ENCODE results near the gene FBXL19.
A peak's percentile ranks its signal among the peaks of the same experiment; 100 is the strongest.

FBXL19 gene

DNA sequence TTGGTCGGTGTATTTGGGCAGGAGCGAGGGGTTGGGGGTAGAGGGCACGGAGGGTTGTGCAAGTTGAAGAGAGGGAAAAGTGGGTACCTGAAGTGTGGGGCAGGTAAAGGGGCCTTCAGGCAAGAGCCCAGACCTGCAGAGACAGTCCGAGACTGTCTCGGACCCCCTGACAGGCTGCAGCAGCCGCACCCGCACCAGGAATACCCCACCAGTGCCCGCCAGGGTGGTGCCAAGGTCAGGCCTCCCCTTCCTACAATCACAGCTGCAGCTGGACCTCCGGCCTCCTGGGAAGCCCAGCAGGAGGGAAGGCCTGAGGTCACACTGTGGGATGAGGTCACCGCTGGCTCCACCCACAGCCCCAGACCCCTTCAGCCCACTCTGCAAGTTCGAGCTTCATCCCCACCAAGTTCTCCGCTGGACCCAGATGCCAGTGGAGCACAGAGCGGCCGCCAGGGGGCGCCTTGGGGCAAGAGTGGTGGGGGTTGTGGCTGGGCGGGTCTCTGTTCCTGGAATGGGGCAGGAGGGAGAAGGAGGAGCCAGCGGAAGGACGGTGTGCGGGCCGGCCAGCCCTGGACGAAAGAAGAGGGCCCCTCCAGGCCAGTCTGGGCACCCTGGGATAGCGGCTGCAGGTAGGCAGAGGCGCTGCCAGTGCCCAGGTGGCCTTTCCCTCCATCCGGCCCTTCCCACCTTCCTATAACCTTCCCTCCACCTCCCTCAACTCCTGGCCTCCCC, 61.5 kb downstream of the FBXL19 start, which contains the start of gene HSD3B7:
Gene HSD3B7 (plus strand): TSS at position 539 of the 732 bp plus-strand sequence. CDS start 452 bp downstream, outside the sequence.
- peak; percentile 56 to 61 for DNase-seq (ENCODE audit: extremely low read depth in 1 of 2, low read depth in 1 of 2)

DNA sequence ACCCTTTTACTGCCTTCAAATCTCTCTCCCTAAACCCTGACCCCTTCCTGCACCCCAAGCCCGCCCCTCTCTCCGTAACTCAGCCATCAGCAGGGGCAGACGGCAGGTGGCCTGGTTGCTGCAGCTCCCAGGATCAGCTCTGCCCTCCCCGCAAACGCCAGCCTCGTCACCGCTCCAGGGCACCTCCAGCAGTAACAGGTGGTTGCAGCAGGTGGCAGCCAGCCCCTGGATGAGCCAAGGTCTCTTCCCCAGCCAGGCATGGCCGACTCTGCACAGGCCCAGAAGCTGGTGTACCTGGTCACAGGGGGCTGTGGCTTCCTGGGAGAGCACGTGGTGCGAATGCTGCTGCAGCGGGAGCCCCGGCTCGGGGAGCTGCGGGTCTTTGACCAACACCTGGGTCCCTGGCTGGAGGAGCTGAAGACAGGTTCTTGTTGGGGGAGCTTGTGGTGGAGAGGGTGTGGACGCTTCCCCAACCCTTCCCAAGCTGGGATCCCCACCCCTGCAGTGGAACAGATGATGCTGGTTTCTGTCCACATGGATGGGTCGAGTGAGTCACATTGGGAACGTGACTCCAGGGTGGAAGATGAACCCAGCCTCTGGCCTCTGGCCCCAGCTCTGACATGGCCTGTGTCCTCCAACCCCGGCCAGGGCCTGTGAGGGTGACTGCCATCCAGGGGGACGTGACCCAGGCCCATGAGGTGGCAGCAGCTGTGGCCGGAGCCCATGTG, 62.2 kb downstream of the FBXL19 start:
- no peak for DNase-seq (ENCODE audit: extremely low read depth in 1 of 2, low read depth in 1 of 2)

DNA sequence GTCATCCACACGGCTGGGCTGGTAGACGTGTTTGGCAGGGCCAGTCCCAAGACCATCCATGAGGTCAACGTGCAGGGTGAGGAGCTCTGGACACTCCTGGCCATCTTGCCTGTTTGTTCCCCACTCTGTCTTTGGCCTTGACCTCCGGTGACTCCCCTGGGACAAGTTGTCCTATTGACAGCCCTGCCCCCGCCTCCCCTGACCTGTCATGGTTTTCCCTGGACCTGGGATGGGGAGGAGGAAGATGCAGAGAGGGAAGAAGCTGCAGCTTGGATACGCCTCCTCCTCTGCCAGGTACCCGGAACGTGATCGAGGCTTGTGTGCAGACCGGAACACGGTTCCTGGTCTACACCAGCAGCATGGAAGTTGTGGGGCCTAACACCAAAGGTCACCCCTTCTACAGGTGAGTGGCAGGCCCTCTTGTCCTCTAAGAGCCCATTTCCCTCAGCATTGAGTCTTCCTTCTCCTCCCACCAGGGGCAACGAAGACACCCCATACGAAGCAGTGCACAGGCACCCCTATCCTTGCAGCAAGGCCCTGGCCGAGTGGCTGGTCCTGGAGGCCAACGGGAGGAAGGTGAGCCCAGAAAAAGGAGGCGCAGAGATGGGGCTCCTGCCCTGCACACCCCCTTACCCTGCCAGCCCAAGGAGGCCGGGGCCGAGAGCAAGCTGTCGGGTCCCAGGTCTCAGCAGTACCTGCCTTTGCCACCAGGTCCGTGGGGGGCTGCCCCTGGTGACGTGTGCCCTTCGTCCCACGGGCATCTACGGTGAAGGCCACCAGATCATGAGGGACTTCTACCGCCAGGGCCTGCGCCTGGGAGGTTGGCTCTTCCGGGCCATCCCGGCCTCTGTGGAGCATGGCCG, 63.0 kb downstream of the FBXL19 start:
- no peak for DNase-seq (ENCODE audit: extremely low read depth in 1 of 2, low read depth in 1 of 2)

DNA sequence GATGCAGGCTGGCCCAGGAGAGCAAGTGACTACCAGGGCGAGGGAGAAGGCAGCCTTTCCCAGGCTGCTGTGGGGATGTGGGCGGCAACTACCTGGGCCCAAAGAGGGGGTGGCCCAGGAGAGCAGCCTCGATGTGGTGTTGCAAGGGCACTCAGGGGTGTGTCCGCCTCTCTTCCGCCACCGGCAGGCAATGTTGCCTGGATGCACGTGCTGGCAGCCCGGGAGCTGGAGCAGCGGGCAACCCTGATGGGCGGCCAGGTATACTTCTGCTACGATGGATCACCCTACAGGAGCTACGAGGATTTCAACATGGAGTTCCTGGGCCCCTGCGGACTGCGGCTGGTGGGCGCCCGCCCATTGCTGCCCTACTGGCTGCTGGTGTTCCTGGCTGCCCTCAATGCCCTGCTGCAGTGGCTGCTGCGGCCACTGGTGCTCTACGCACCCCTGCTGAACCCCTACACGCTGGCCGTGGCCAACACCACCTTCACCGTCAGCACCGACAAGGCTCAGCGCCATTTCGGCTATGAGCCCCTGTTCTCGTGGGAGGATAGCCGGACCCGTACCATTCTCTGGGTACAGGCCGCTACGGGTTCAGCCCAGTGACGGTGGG, 64.3 kb downstream of the FBXL19 start:
- no peak for DNase-seq (ENCODE audit: extremely low read depth in 1 of 2, low read depth in 1 of 2)

DNA sequence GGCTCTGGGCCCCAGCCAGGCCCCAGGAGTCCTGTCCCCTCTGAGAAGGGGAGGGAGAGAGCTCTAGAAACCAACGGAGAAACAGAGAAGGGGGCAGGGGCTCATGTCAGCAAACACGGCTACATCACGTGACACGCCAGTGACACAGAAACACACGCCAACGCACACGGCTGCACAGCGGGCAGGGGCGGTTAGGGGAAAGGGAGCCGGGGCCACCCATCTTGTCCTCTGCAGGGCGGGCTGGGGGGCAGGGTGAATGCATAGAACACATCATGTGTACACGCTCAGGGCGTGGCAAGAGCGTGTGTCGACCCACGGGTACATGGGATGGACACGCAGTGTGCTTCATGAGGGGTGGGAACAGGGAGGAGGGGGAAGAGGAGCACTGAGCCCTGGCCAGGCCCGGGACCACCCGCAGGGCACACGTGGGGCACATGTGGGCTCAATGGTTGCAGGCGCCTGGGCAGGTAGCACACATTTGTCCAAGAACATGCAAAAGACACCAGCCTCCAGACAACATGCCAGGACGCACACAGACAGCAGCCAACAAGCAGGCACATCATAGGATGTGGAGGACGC, 66.2 kb downstream of the FBXL19 start:
- no peak for DNase-seq (ENCODE audit: extremely low read depth in 1 of 2, low read depth in 1 of 2)

DNA sequence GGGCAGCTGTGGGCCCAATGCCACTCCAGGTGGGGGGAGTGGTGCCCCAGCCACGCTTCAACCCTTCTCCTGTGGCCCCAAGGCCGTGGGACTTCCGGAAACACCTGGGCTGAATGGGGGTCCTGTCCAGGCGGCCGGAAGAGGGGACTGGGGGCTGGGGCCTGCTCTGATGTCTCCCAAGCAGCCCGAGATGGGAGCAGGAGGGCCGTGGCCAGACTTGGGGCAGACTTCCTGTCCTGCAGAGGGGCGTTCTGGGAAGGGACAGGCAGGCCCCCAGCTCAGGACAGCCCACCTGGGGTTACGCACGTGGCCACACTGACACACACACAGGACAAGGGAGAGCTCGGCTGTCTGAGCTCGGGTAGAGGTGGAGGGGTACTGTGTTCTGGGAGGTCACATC, 66.7 kb downstream of the FBXL19 start:
- DNase-seq (ENCODE audit: extremely low read depth in 1 of 2, low read depth in 1 of 2), result no peak

DNA sequence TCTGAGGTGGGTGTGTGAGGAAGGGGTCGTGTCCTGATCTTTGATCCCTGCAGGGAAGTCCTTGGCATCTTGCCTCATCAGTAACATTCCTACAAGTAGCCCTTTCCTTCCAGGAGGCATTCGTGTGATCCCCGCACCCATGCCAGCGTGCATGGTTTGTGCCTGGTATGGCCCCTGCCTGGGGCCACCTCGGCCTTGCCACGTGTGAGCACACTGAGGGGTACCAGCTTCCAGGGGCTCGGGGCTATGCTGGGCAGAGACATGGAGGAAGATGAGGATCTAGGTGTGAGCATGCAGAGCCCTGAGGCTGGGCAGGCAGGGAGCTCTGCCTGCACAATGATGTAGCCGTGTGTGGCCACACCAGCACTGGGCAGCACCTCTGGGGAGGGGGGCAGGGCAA, 67.7 kb downstream of the FBXL19 start:
- no peak for DNase-seq (ENCODE audit: extremely low read depth in 1 of 2, low read depth in 1 of 2)

DNA sequence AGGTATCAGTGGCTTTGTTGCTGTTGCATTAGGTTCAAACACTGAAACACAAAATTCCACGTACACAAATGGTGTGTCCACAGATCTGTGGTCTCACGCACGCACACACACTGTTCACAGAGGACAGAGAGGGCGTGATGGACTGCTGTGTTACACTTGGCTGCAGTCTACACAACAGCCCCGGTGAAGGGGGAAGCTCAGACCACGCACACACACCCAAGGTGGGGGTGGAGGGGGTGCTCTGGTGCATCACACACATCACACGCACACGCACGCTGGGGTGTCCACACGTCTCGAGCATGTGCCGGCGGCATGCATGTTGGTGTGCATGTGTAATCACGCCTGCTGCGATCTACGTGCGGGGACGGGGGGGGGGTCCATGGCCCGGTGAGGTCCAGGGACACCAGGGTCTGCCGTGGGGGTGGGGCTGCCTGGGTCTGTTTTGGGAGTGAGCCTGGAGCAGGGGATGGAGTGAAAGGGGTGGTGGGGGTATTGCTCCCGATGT, 69.0 kb downstream of the FBXL19 start:
- DNase-seq (ENCODE audit: extremely low read depth in 1 of 2, low read depth in 1 of 2), result no peak

DNA sequence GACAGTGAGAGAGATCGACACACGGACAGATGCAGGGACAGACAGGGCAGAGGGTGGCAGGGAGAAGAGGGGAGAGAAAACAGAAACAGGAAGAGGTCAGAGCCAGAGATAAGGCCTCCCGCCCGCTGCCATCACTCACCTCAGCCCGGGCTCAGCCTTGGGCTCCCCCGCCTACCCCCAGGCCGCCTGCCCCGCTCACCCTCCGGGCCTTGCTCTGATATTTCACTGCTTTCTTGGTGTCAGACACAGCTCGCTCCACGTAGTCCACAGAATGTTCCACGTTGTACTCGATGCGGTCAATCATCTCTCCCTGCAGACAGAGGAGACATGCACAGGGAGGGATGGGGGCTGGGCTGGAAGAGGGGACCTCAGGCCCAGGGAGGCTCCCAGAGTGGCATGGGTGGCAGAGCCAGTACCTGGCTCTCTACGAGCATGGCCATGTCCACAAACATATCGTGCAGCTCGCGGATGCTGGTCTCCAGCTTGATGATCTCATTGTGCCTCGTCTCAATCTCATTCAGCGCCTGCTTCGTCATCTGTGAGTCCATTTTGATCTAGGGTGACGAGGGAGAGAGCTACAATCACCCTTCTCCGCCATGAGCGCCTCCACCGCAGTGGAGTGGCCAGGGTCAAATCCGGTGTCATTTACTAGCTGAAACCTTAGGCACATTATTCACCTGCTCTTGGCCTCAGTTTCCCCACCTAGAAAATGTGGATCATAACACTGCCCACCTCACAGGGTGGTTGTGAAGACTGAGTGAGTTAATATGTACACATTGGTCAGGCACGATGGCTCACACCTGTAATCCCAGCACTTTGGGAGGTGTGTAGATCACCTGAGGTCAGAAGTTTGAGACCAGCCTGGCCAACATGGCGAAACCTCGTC, 69.8 kb downstream of the FBXL19 start:
- DNase-seq (ENCODE audit: extremely low read depth in 1 of 2, low read depth in 1 of 2), result no peak

DNA sequence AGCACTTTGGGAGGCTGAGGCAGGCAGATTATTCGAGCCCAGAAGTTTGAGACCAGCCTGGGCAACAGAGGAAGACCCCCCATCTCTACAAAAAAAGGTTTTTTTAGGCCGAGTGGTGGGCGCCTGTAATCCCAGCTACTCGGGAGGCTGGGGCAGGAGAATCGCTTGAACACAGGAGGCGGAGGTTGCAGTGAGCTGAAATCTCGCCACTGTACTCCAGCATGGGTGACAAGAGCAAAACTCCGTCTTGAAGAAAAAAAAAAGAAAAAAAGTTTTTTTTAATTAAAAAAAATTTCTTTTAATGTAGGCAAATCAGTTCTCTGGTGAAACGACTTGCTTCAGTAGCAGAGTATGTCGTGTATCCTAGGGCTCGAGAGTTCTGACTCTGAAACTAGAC, 72.6 kb downstream of the FBXL19 start:
- no peak for DNase-seq (ENCODE audit: extremely low read depth in 1 of 2, low read depth in 1 of 2)

DNA sequence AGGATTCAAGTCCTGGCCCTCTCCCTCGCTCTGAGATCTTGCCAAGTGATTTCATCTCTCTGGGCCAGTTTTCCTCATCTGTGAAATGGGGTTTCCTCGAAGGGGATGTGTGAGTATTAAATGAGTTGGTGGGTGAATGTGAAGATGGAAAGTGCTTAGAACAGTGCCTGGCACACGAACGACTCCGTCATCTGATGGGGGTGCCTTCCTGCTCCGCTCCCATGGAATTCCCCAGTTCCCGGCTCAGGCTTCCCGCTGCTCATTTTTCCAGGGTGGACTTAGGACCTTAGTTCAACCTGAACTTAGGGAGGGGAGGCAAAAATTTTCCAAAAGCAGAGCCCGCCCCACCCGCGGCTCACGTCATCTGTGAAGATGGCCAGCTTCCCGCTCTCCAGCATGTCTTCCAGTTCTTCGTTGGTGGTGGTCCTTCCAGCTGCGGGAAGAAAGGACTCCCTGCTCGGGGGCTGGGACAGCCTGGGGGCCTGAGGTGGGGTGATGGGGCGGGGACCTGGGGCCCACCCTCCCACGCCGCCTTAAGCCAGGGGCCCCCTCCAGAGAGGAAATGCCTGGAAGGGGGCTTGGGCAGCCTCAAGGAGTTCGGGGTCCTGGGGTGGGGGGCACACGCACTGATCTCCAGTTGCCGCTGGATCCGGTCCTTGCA, 73.1 kb downstream of the FBXL19 start:
- no peak for DNase-seq (ENCODE audit: extremely low read depth in 1 of 2, low read depth in 1 of 2)

DNA sequence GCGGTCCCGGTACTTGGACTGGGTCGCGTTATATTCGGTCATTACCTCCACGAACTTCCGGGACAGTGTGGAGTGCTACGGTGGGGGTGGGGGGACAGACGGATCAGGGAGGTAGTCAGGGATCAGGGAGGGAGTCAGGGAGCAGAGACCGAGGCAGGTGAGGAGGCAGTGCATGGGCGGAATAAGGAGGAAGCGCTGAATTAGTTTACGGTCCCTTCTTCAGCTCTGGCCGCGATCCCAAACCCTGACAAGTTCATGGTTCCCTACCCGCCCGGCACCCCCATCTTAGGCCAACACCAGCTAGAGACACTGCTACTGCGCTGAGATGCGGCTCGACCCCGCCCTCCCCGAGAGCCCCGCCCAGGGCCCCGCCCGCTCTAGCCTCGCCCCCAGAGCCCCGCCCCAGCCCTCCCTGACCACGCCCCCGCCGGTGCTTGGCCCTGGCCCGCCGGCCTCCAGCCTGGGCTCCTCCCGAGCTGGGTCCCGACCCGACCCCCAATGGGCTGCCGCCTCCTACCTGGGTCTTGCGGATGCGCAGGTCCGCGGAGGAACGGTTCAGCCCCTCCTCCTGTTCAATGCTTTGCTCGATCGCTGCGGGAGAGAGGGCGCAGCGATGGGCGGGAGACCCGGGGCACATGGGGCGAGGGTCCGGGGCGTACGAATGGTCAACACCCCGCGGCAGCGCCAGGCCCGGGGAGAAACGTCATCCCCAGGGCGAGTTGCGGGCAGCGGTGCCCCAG, 73.8 kb downstream of the FBXL19 start:
- peak; percentile 63 to 77 for DNase-seq (ENCODE audit: extremely low read depth in 1 of 2, low read depth in 1 of 2)

DNA sequence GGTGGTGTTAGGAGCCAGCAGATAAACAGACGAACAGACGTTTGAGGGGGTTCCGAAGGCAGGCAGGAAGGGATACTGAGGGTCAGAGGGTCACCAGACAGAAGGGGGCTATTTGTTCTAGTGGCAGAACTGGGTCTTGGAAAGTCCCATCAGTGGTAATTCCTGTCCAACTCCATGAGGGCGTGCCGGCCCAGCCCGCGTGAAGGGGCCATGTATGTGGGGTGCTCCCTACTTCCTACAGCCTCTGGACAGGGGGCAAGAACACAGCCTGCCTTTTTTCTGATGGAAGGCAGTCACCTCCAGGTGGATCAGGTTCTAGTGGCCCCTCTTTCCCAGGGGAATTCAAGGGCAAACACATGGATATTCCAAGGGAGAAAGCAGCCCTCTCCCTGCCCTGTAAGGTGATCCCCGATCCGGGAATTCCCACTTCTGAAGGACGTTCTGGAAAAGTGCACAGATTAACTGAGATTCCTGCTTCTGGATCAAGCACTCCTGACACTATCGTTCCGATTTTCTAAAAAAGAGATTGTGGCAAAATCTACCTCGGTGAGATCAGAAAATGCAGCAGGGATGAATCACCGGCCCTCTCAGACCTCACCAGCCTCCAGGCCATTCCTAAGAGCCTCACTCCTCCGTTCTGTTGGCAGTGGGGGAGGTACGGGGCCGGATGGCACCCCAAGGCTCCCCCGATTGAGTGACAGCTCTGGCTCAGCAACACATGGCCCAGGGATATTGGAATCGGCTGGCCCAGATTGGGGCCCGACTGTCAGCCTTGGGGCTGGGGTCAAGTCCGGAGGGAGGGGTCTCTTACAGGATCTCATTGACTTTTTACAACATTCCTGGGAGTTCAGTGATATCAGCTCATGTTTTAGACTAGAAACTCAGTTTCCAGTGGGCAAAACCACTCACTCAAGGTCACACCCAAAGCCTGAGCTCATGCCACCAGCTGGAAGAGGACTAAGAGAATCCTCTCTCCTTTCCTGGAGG, 74.6 kb downstream of the FBXL19 start:
- no peak for DNase-seq (ENCODE audit: extremely low read depth in 1 of 2, low read depth in 1 of 2)

Measured in stimulated activated CD8-positive, alpha-beta memory T cell treated with anti-CD3 and anti-CD28 coated beads, Interleukin-7, amount 100 ng/mL, for 48 hours (primary cell).